IMR-90 (cell line): ENCODE results near the gene POLR3GL. TPM values are rescaled to one million over a fixed set of nuclear protein-coding genes. Genes with fewer than 3 reads are reported as not detected.
A peak's percentile ranks its signal among the peaks of the same experiment; 100 is the strongest.

Source experiments
- ATAC-seq: fragments of 200-7000 bp; cut with Tn5 transposase; 2 replicates; pipeline ENCODE4 v1.9.1; 2020; ENCODE audit warnings: low read depth, mild to moderate bottlenecking, moderate library complexity
- BruUV-seq: library from RNA; stranded (reverse); fragments of 400-500 nt; replicated peaks from 2 replicates; lab custom pipeline; 2021; lab: Mats Ljungman, UMichigan
- CTCF ChIA-PET: fragments of 300-600 bp; formaldehyde crosslinking; extraction: SDS; loops from one replicate; lab custom pipeline; 2021; ENCODE audit warnings: antibody characterized with exemption; lab: Yijun Ruan, JAX
- POLR2A ChIA-PET: fragments of 300-600 bp; sonication (Branson Sonifier 250); formaldehyde crosslinking; loops from one replicate; lab custom pipeline; 2022; ENCODE audit warnings: antibody characterized with exemption; ENCODE audit not compliant: unreplicated experiment; lab: Charles Lee
- DNase-seq: peaks from one replicate; pipeline ENCODE4 v3.0.0; 2013
- H2AFZ ChIP-seq: replicated peaks from 2 replicates; pipeline ENCODE3; 2013; ENCODE audit warnings: low read length, mild to moderate bottlenecking; ENCODE audit not compliant: poor library complexity
- H2AK5ac ChIP-seq: 2 replicates; pipeline ENCODE4 v1.6.1; 2013; ENCODE audit warnings: low read depth, low read length, inconsistent platforms
- H2AK9ac ChIP-seq: replicated peaks from 2 replicates; pipeline ENCODE3; 2013; ENCODE audit warnings: mild to moderate bottlenecking, low read depth, low read length, moderate library complexity; ENCODE audit not compliant: poor library complexity
- H2BK120ac ChIP-seq: 2 replicates; pipeline ENCODE4 v1.6.1; 2013; ENCODE audit warnings: low read depth, low read length, inconsistent platforms
- H2BK15ac ChIP-seq: 3 replicates; pipeline ENCODE4 v1.6.1; 2013; ENCODE audit warnings: low read depth, low read length, inconsistent platforms
- H2BK20ac ChIP-seq: 2 replicates; pipeline ENCODE4 v1.6.1; 2013; ENCODE audit warnings: low read depth, mild to moderate bottlenecking, inconsistent platforms, low read length, moderate library complexity
- H2BK5ac ChIP-seq: 2 replicates; pipeline ENCODE4 v1.6.1; 2013; ENCODE audit warnings: mild to moderate bottlenecking, low read depth, low read length, inconsistent platforms; ENCODE audit not compliant: poor library complexity, severe bottlenecking
- H3K14ac ChIP-seq: replicated peaks from 2 replicates; pipeline ENCODE4 v1.6.1; 2013; ENCODE audit warnings: low read depth, low read length, inconsistent platforms
- H3K18ac ChIP-seq: 2 replicates; pipeline ENCODE4 v1.6.1; 2013; ENCODE audit warnings: low read depth, low read length, control low read depth
- H3K23ac ChIP-seq: 2 replicates; pipeline ENCODE4 v1.6.1; 2013; ENCODE audit warnings: low read depth, low read length, inconsistent platforms
- H3K27ac ChIP-seq: 2 replicates; pipeline ENCODE4 v1.5.1; 2013; ENCODE audit warnings: mild to moderate bottlenecking, control low read depth, low read length; ENCODE audit not compliant: insufficient read depth
- H3K27me3 ChIP-seq: 2 replicates; pipeline ENCODE4 v1.6.1; 2013; ENCODE audit warnings: low read length; ENCODE audit not compliant: control insufficient read depth, insufficient read depth
- H3K36me3 ChIP-seq: 2 replicates; pipeline ENCODE4 v1.6.1; 2013; ENCODE audit warnings: low read length, mixed read lengths; ENCODE audit not compliant: control insufficient read depth, insufficient read depth
- H3K4ac ChIP-seq: 2 replicates; pipeline ENCODE4 v1.6.1; 2013; ENCODE audit warnings: low read depth, low read length, inconsistent platforms
- H3K4me1 ChIP-seq: 2 replicates; pipeline ENCODE4 v1.6.1; 2013; ENCODE audit warnings: low read length, mixed read lengths; ENCODE audit not compliant: control insufficient read depth, insufficient read depth
- H3K4me2 ChIP-seq: 2 replicates; pipeline ENCODE4 v1.6.1; 2013; ENCODE audit warnings: low read depth, mild to moderate bottlenecking, control low read depth, low read length, moderate library complexity
- H3K4me3 ChIP-seq: 2 replicates; pipeline ENCODE4 v1.5.1; 2013; ENCODE audit warnings: low read depth, mild to moderate bottlenecking, control low read depth, low read length, moderate library complexity; ENCODE audit not compliant: insufficient read depth
- H3K56ac ChIP-seq: 2 replicates; pipeline ENCODE4 v1.6.1; 2013; ENCODE audit warnings: low read length, inconsistent platforms; ENCODE audit not compliant: insufficient read depth; ENCODE audit errors: extremely low read depth
- H3K79me1 ChIP-seq, 2 experiments: 2 replicates each; pipeline ENCODE4 v1.6.1; 2013; ENCODE audit warnings: low read length in 2 of 2, inconsistent platforms in 1 of 2, low read depth in 1 of 2
- H3K9ac ChIP-seq: 2 replicates; pipeline ENCODE4 v1.6.1; 2013; ENCODE audit warnings: low read depth, low read length, control low read depth
- H3K9me1 ChIP-seq: 2 replicates; pipeline ENCODE4 v1.6.1; 2013; ENCODE audit warnings: low read length, inconsistent platforms; ENCODE audit not compliant: insufficient read depth
- H3K9me3 ChIP-seq: 2 replicates; pipeline ENCODE4 v1.6.1; 2013; ENCODE audit warnings: low read length; ENCODE audit not compliant: control insufficient read depth, insufficient read depth
- H4K20me1 ChIP-seq: 2 replicates; pipeline ENCODE4 v1.6.1; 2013; ENCODE audit warnings: low read length, inconsistent platforms; ENCODE audit not compliant: insufficient read depth
- H4K5ac ChIP-seq: 2 replicates; pipeline ENCODE4 v1.6.1; 2013; ENCODE audit warnings: mild to moderate bottlenecking, low read depth, low read length, control low read depth
- H4K8ac ChIP-seq, 2 experiments: 2 replicates each; pipeline ENCODE4 v1.6.1; 2013; ENCODE audit warnings: low read depth in 2 of 2, low read length in 2 of 2, control low read depth in 1 of 2, inconsistent platforms in 1 of 2
- H4K91ac ChIP-seq: 2 replicates; pipeline ENCODE4 v1.6.1; 2013; ENCODE audit warnings: low read depth, low read length, inconsistent platforms; ENCODE audit not compliant: insufficient read depth
- BHLHE40 ChIP-seq: fragments of 150-350 bp; IDR thresholded peaks from 2 replicates; pipeline ENCODE4 v1.6.1; 2016; ENCODE audit warnings: mild to moderate bottlenecking, low read depth, low read length
- FOS ChIP-seq: fragments of 150-350 bp; IDR thresholded peaks from 2 replicates; pipeline ENCODE4 v1.6.1; 2016; ENCODE audit warnings: low read depth, low read length
- MAFK ChIP-seq: IDR thresholded peaks from 2 replicates; pipeline ENCODE4 v1.6.1; 2012; ENCODE audit warnings: low read depth, low read length, improper control_type of control experiment
- MAZ ChIP-seq: IDR thresholded peaks from 2 replicates; pipeline ENCODE4 v1.6.1; 2012; ENCODE audit warnings: low read depth, mild to moderate bottlenecking, low read length, improper control_type of control experiment, moderate library complexity, borderline replicate concordance
- MXI1 ChIP-seq: IDR thresholded peaks from 2 replicates; pipeline ENCODE4 v1.6.1; 2012; ENCODE audit warnings: low read depth, mild to moderate bottlenecking, low read length, moderate library complexity, borderline replicate concordance
- POLR2A ChIP-seq: IDR thresholded peaks from 2 replicates; pipeline ENCODE4 v1.6.1; 2012; ENCODE audit warnings: mild to moderate bottlenecking, low read depth, low read length
- SMC3 ChIP-seq: fragments of 150-350 bp; IDR thresholded peaks from 2 replicates; pipeline ENCODE4 v1.6.1; 2016; ENCODE audit warnings: low read depth, mild to moderate bottlenecking, antibody characterized with exemption, low read length, moderate library complexity
- WGBS, 2 experiments: methylation state at CpG; one replicate each; pipeline versions ENCODE4 v1.1.5 to v1.1.7; 2013; ENCODE audit warnings: missing lambda C conversion rate in 2 of 2; ENCODE audit not compliant: insufficient read length in 1 of 2; ENCODE audit errors: extremely low coverage in 2 of 2; 5-methylcytosine and 5-hydroxymethylcytosine counted together
- dilution Hi-C: fragments of 300-500 bp; cut with HindIII; formaldehyde crosslinking; loops from one replicate; pipeline ENCODE4 v1.14.3; 2018; ENCODE audit warnings: low sequenced_read_pairs; ENCODE audit not compliant: unreplicated experiment
- in situ Hi-C: fragments of 300-500 bp; cut with MboI; formaldehyde crosslinking; loops from 3 replicates; pipeline ENCODE4 v1.14.3; 2019; ENCODE audit warnings: low sequenced_read_pairs, inconsistent platforms, mixed read lengths
- intact Hi-C: fragments of 100-400 bp; cut with micrococcal nuclease; formaldehyde crosslinking; loops from 2 replicates; pipeline ENCODE4 v1.10.0; 2022
- polyA plus RNA-seq, 3 experiments: library from polyadenylated mRNA; depleted of rRNA; stranded (reverse); fragments of >200 nt; gene quantifications; 2 replicates each; pipeline ENCODE4 v1.2.3, GENCODE V29; 2012; ENCODE audit warnings: low replicate concordance in 1 of 3
- total RNA-seq: library from RNA; depleted of rRNA; stranded (reverse); fragments of >200 nt; gene quantifications from 2 replicates; pipeline ENCODE4 v1.2.3, GENCODE V29; 2012
- TF ChIP-seq, protein P1 (sequence below): fragments of 150-350 bp; IDR thresholded peaks from 2 replicates; pipeline ENCODE4 v1.6.1; 2017; ENCODE audit warnings: mild to moderate bottlenecking, antibody characterized with exemption, low read length, low read depth
- TF ChIP-seq, protein P2 (sequence below): conservative IDR thresholded peaks from 2 replicates; pipeline ENCODE4 v1.5.1; 2012; ENCODE audit warnings: mild to moderate bottlenecking, low read depth, low read length, improper control_type of control experiment

POLR3GL gene
- total and polyA plus RNA-seq, 2 of the 4 experiments (the other 2 are of a cell fraction) = 7.9 to 16.3 TPM

DNA sequence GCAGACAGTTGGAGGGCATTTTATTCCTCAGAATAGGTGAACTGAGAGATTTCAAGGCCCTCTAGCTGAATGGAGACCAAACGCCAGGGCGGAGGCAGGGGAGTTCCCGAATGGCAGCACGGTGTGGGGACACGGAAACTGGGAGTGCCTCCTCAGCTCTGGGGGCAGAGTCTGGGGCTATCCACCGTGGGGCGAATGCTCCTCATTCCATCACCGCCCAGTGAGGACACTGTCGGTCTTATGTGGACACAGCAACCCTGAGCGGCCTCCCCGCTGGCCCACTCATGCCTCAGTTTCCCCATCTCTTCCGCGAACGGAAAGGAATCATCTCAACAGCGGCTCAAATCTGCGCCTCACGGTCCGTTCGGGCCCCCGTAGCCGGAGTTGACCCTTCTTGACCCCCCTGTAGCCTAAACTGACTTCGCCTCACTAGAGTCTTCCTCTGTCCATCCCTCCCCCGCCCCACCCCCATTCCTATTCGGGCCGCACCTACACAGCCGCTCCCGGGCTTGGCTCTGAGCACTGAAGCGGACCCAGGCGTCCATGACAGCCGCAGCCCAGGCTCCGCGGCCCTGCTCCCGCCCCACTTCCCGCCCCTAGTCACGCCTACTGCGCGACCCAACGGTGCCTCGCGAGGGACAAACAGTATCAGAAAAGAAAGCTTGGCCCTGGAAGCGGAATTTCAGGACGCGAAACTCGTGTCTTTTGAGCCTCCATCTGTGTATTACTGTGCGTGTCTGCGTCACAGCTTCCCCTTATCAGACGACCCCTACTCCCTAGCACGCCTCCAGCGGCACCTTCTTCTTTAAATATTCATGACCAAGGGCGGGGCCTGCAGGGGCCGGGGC, 46.1 kb upstream of the POLR3GL start, which contains the start of gene PEX11B:
TSS of gene PEX11B (minus strand) at position 574 of the 848 bp plus-strand sequence. CDS start at position 545, 29 bp downstream.
- peak within 1 kb of the TSS; percentile 91; the same call in 2 of the 3 replicates for H2BK15ac ChIP-seq
- H3K4ac ChIP-seq = peak within 1 kb of the TSS; percentile 87
- H3K4me2 ChIP-seq = peak within 1 kb of the TSS; percentile 99
- H3K14ac ChIP-seq = peak within 1 kb of the TSS; percentile 87
- no peaks in the 10 kb centered on the region for H3K27me3 ChIP-seq
- H2AFZ ChIP-seq = peak within 1 kb of the TSS; percentile 91
- peak within 1 kb of the TSS; percentile 98 for H3K18ac ChIP-seq
- peak within 1 kb of the TSS; percentile 83 for H3K9ac ChIP-seq
- no peaks in the 10 kb centered on the region for H3K9me3 ChIP-seq
- intact Hi-C loops (loop anchor here (2.0 to 5.0 kb wide), 2 partner anchors 26 to 79 kb away; partner anchors contain the start of gene TXNIP), in situ Hi-C loops (loop anchor here (5.0 kb wide), 2 partner anchors 49 to 79 kb away; partner anchors contain the start of gene TXNIP), dilution Hi-C loops (no loop called here)
- peaks cover 6% of the 10 kb centered on the region for H3K9me1 ChIP-seq
- peak within 1 kb of the TSS; percentile 96 for H3K4me3 ChIP-seq
- POLR2A ChIA-PET = interaction anchor here (0.6 to 1.1 kb wide), 4 partner anchors 15 to 44 kb away, joined by 3 to 4 read pairs (median 4); no protein-coding TSS in a partner anchor
- 0% methylated on average over 16 of the region's 51 CpGs; no CpG with 5 or more reads in 1 of the 2 experiments for WGBS, 2 experiments
- ATAC-seq = peak; percentile 94
- H2AK5ac ChIP-seq = peak within 1 kb of the TSS; percentile 69
- DNase-seq = peak; percentile 91
- H4K8ac ChIP-seq = peak within 1 kb of the TSS; percentile 80 to 99
- peaks cover 15 to 31% of the 10 kb centered on the region in 2 experiments for H3K79me1 ChIP-seq
- H3K56ac ChIP-seq = peak within 1 kb of the TSS; percentile 76; the same call in 1 of the 2 replicates
- H2BK20ac ChIP-seq = peak within 1 kb of the TSS; percentile 80
- TF ChIP-seq MAFK (no peak), MAZ (peak; percentile 74; the same call in 1 of the 2 replicates), MXI1 (peak; percentile 72; the same call in 1 of the 2 replicates), POLR2A (peak; percentile 49; the same call in 1 of the 2 replicates), SMC3 (no peak), FOS (0 out of 2 replicates have a peak, but pooled peaks have one; percentile 17), BHLHE40 (peak; percentile 86)
- TF ChIP-seq, protein P1, sequence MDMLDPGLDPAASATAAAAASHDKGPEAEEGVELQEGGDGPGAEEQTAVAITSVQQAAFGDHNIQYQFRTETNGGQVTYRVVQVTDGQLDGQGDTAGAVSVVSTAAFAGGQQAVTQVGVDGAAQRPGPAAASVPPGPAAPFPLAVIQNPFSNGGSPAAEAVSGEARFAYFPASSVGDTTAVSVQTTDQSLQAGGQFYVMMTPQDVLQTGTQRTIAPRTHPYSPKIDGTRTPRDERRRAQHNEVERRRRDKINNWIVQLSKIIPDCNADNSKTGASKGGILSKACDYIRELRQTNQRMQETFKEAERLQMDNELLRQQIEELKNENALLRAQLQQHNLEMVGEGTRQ = no peak
- TF ChIP-seq, protein P2, sequence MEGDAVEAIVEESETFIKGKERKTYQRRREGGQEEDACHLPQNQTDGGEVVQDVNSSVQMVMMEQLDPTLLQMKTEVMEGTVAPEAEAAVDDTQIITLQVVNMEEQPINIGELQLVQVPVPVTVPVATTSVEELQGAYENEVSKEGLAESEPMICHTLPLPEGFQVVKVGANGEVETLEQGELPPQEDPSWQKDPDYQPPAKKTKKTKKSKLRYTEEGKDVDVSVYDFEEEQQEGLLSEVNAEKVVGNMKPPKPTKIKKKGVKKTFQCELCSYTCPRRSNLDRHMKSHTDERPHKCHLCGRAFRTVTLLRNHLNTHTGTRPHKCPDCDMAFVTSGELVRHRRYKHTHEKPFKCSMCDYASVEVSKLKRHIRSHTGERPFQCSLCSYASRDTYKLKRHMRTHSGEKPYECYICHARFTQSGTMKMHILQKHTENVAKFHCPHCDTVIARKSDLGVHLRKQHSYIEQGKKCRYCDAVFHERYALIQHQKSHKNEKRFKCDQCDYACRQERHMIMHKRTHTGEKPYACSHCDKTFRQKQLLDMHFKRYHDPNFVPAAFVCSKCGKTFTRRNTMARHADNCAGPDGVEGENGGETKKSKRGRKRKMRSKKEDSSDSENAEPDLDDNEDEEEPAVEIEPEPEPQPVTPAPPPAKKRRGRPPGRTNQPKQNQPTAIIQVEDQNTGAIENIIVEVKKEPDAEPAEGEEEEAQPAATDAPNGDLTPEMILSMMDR = no peak
- 0 out of 2 replicates have a peak, but pooled peaks cover 2% of the 10 kb centered on the region for H3K36me3 ChIP-seq
- CTCF ChIA-PET = interaction anchor here (0.9 to 2.2 kb wide), 2 partner anchors 27 to 73 kb away, joined by 3 to 12 read pairs; partner anchors contain the start of gene NUDT17
- H4K91ac ChIP-seq = peak within 1 kb of the TSS; percentile 97
- H3K23ac ChIP-seq = peak within 1 kb of the TSS; percentile 80
- no TSS peak for BruUV-seq
- peak within 1 kb of the TSS; percentile 95 for H4K5ac ChIP-seq
- H3K4me1 ChIP-seq = peaks cover 8% of the 10 kb centered on the region
- H2BK5ac ChIP-seq = peak within 1 kb of the TSS; percentile 91
- peak within 1 kb of the TSS; percentile 85 for H3K27ac ChIP-seq
- no peaks in the 10 kb centered on the region for H4K20me1 ChIP-seq
- H2AK9ac ChIP-seq = peak within 1 kb of the TSS; percentile 91
- peak within 1 kb of the TSS; percentile 93 for H2BK120ac ChIP-seq
